Fibroblast of pulmonary artery (primary cell): ENCODE data around the gene CHCHD10.

Source experiments
- DNase-seq: peaks from one replicate; pipeline ENCODE4 v3.0.0-alpha.2; 2010; ENCODE audit warnings: low read depth
- H3K4me3 ChIP-seq: replicated peaks from 2 replicates; pipeline ENCODE4 v1.5.1; 2011; ENCODE audit warnings: low read depth, mild to moderate bottlenecking, control low read depth, low read length, moderate library complexity
- CTCF ChIP-seq: IDR thresholded peaks from 2 replicates; pipeline ENCODE4 v1.5.1; 2011; ENCODE audit warnings: mild to moderate bottlenecking, control low read depth, low read length, inconsistent platforms; ENCODE audit errors: missing control alignments

The CHCHD10 gene

GRCh38 chr22:23782252-23782651 lies 14.5 kb upstream of the CHCHD10 start:
- no peak for TF ChIP-seq CTCF
- no peak for DNase-seq

GRCh38 chr22:23781511-23782183 lies 13.9 kb upstream of the CHCHD10 start:
- no peak overlapping the region for H3K4me3 ChIP-seq
- no peak for TF ChIP-seq CTCF
- DNase-seq, result no peak

More at GRCh38 chr22:23782252-23782651, 14.5 kb upstream of the CHCHD10 start:
- H3K4me3 ChIP-seq, result no peak overlapping the region

- H3K4me3 ChIP-seq, result no peak overlapping the region
- no peak for TF ChIP-seq CTCF
- DNase-seq, result no peak
Observed at GRCh38 chr22:23781065-23781464, 13.3 kb upstream of the CHCHD10 start.

- no peak overlapping the region for H3K4me3 ChIP-seq
- TF ChIP-seq CTCF, result no peak
- DNase-seq, result no peak
Observed at GRCh38 chr22:23780146-23780748, 12.5 kb upstream of the CHCHD10 start.

GRCh38 chr22:23779731-23780130 lies 12.0 kb upstream of the CHCHD10 start:
- no peak overlapping the region for H3K4me3 ChIP-seq
- no peak for DNase-seq
- TF ChIP-seq CTCF, result no peak

- DNase-seq, result no peak
- no peak for TF ChIP-seq CTCF
- no peak overlapping the region for H3K4me3 ChIP-seq
Observed at GRCh38 chr22:23779083-23779482, 11.3 kb upstream of the CHCHD10 start.

- DNase-seq, result no peak
- H3K4me3 ChIP-seq, result no peak overlapping the region
- no peak for TF ChIP-seq CTCF
Observed at GRCh38 chr22:23778577-23778900, 10.8 kb upstream of the CHCHD10 start.
